ENCODE data around the gene TNFRSF19. TPM values are rescaled to one million over a fixed set of nuclear protein-coding genes. Genes with fewer than 3 reads are reported as not detected.
"Not testable (repeated sequence)": the region's sequence is repeated elsewhere in the genome, so short reads cannot be mapped to it uniquely, and the experiment has no call there.

The TNFRSF19 gene
- total RNA-seq: 0.12 and 0.15 TPM in 2 replicates

- intact Hi-C loops (cut with micrococcal nuclease): no loop called here
These were observed at the start of gene TNFRSF19 for GRCh38 chr13:23570099-23570920. Gene TNFRSF19 (plus strand): TSS chr13:23570412. CDS start chr13:23590184, 19,772 bp downstream.

- intact Hi-C loops (cut with micrococcal nuclease): not testable (repeated sequence)
These were observed 40.3 kb upstream of the TNFRSF19 start for GRCh38 chr13:23529926-23530325.

- intact Hi-C loops (cut with micrococcal nuclease): no loop called here
These were observed 38.8 kb upstream of the TNFRSF19 start for GRCh38 chr13:23531446-23531845.

GRCh38 chr13:23534090-23534489 is 36.1 kb upstream of the TNFRSF19 start:
- intact Hi-C loops (cut with micrococcal nuclease): no loop called here

GRCh38 chr13:23541221-23541824 is 28.9 kb upstream of the TNFRSF19 start:
- intact Hi-C loops (cut with micrococcal nuclease): no loop called here

GRCh38 chr13:23544668-23545067 is 25.5 kb upstream of the TNFRSF19 start:
- intact Hi-C loops (cut with micrococcal nuclease): no loop called here

GRCh38 chr13:23547000-23547590 is 23.1 kb upstream of the TNFRSF19 start:
- intact Hi-C loops (cut with micrococcal nuclease): no loop called here

- intact Hi-C loops (cut with micrococcal nuclease): no loop called here
These were observed 20.5 kb upstream of the TNFRSF19 start for GRCh38 chr13:23549724-23550123.

- intact Hi-C loops (cut with micrococcal nuclease): no loop called here
These were observed 20.0 kb upstream of the TNFRSF19 start for GRCh38 chr13:23550163-23550562.

GRCh38 chr13:23551213-23552008 is 18.8 kb upstream of the TNFRSF19 start:
- intact Hi-C loops (cut with micrococcal nuclease): no loop called here

- intact Hi-C loops (cut with micrococcal nuclease): no loop called here
These were observed 18.0 kb upstream of the TNFRSF19 start for GRCh38 chr13:23552171-23552570.

GRCh38 chr13:23552661-23553060 is 17.6 kb upstream of the TNFRSF19 start:
- intact Hi-C loops (cut with micrococcal nuclease): no loop called here

- intact Hi-C loops (cut with micrococcal nuclease): no loop called here
These were observed 16.2 kb upstream of the TNFRSF19 start for GRCh38 chr13:23554000-23554399.

- intact Hi-C loops (cut with micrococcal nuclease): no loop called here
These were observed 13.2 kb upstream of the TNFRSF19 start for GRCh38 chr13:23557043-23557442.

GRCh38 chr13:23557733-23558132 is 12.5 kb upstream of the TNFRSF19 start:
- intact Hi-C loops (cut with micrococcal nuclease): no loop called here

- intact Hi-C loops (cut with micrococcal nuclease): no loop called here
These were observed 11.3 kb upstream of the TNFRSF19 start for GRCh38 chr13:23558675-23559536.

GRCh38 chr13:23560571-23561089 is 9.6 kb upstream of the TNFRSF19 start:
- intact Hi-C loops (cut with micrococcal nuclease): no loop called here

GRCh38 chr13:23561261-23561660 is 9.0 kb upstream of the TNFRSF19 start:
- intact Hi-C loops (cut with micrococcal nuclease): no loop called here

- intact Hi-C loops (cut with micrococcal nuclease): no loop called here
These were observed 6.9 kb upstream of the TNFRSF19 start for GRCh38 chr13:23563085-23563845.

Measured in T-helper 1 cell treated with Interleukin-12 subunit alpha and Interleukin-12 subunit beta and Interleukin-4 antibody, amounts not matched to agents 30 ng/mL and 1 ng/mL, for 36 hours (primary cell).